ENCODE measurements around the gene SNAPC4. TPM values are rescaled to one million over a fixed set of nuclear protein-coding genes. Genes with fewer than 3 reads are reported as not detected.
"Not testable (repeated sequence)": the region's sequence is repeated elsewhere in the genome, so short reads cannot be mapped to it uniquely, and the experiment has no call there.

The SNAPC4 gene
- total RNA-seq, 2 experiments from 2014 or later = 9.4 to 10.8 TPM

- no peak for DNase-seq
- Mint-ChIP-seq H3K36me3 (ENCODE audit: low read depth) (peaks cover 45% of the 10 kb centered on the region), H3K27me3 (no peaks in the 10 kb centered on the region), H3K27ac (peak overlapping the region; percentile 93), H3K9me3 (no peaks in the 10 kb centered on the region), H3K4me1 (peaks cover 45% of the 10 kb centered on the region), H3K4me3 (peak overlapping the region; percentile 87)
- ChIA-PET POLR2A (no interaction called here), CTCF (no interaction called here)
Measured at GRCh38 chr9:136411378-136411777, 11.4 kb upstream of the SNAPC4 start.

- POLR2A ChIA-PET = no interaction called here
- peak within 1 kb of the TSS; percentile 87 for H3K4me3 Mint-ChIP-seq
- H3K9me3 Mint-ChIP-seq = no peaks in the 10 kb centered on the region
- DNase-seq = peak; percentile 95
- CTCF ChIA-PET = interaction anchor here (0.6 to 1.9 kb wide), 6 partner anchors 10 to 1034 kb away, joined by 3 to 9 read pairs (median 4); partner anchors contain the start of genes DNLZ and SNAPC4
- H3K36me3 Mint-ChIP-seq (ENCODE audit: low read depth) = peaks cover 44% of the 10 kb centered on the region
- H3K27me3 Mint-ChIP-seq = no peaks in the 10 kb centered on the region
- peaks cover 48% of the 10 kb centered on the region for H3K4me1 Mint-ChIP-seq
- H3K27ac Mint-ChIP-seq = peak within 1 kb of the TSS; percentile 93
Measured at GRCh38 chr9:136410500-136411287, 10.7 kb upstream of the SNAPC4 start, which contains the start of the genes ENTR1 and PMPCA. TSS of gene ENTR1 (minus strand) at chr9:136410614. CDS start at chr9:136410397, 217 bp downstream. TSS of gene PMPCA (plus strand) at chr9:136410658. CDS start at chr9:136410669, 11 bp downstream.

GRCh38 chr9:136409557-136410455, 9.8 kb upstream of the SNAPC4 start:
- Mint-ChIP-seq H3K9me3 (no peaks in the 10 kb centered on the region), H3K27me3 (no peaks in the 10 kb centered on the region), H3K27ac (peak overlapping the region; percentile 92), H3K36me3 (ENCODE audit: low read depth) (peaks cover 51% of the 10 kb centered on the region), H3K4me3 (peak overlapping the region; percentile 85), H3K4me1 (peaks cover 57% of the 10 kb centered on the region)
- POLR2A ChIA-PET = interaction anchor here (0.6 kb wide), 2 partner anchors 45 to 265 kb away, joined by 3 read pairs; no protein-coding TSS in a partner anchor
- CTCF ChIA-PET = interaction anchor here (0.6 to 1.9 kb wide), 8 partner anchors 9 to 1035 kb away, joined by 3 to 9 read pairs (median 4); partner anchors contain the start of genes DNLZ and SNAPC4
- peak; percentile 35 for DNase-seq

- Mint-ChIP-seq H3K4me1 (peaks cover 69% of the 10 kb centered on the region), H3K9me3 (no peaks in the 10 kb centered on the region), H3K4me3 (no peak overlapping the region), H3K27ac (peak overlapping the region; percentile 17), H3K27me3 (no peaks in the 10 kb centered on the region), H3K36me3 (ENCODE audit: low read depth) (peaks cover 52% of the 10 kb centered on the region)
- CTCF ChIA-PET = interaction anchor here (0.6 kb wide), 1 partner anchor 29 kb away, joined by 3 read pairs; no protein-coding TSS in a partner anchor
- DNase-seq = no peak
- POLR2A ChIA-PET = no interaction called here
Measured at GRCh38 chr9:136407911-136408310, 7.9 kb upstream of the SNAPC4 start.

- H3K27ac Mint-ChIP-seq, H3K4me3 Mint-ChIP-seq, POLR2A ChIA-PET, H3K27me3 Mint-ChIP-seq, H3K9me3 Mint-ChIP-seq, DNase-seq: not testable (repeated sequence)
- Mint-ChIP-seq H3K36me3 (ENCODE audit: low read depth) (peaks cover 54% of the 10 kb centered on the region), H3K4me1 (peaks cover 72% of the 10 kb centered on the region)
- CTCF ChIA-PET = interaction anchor here (1.3 to 2.3 kb wide), 2 partner anchors 44 to 222 kb away, joined by 3 to 17 read pairs; partner anchors contain the start of gene DNLZ
Measured at GRCh38 chr9:136407061-136407460, 7.1 kb upstream of the SNAPC4 start.

- Mint-ChIP-seq H3K36me3 (ENCODE audit: low read depth) (peaks cover 54% of the 10 kb centered on the region), H3K4me1 (peaks cover 69% of the 10 kb centered on the region)
- CTCF ChIA-PET = interaction anchor here (0.6 to 2.3 kb wide), 2 partner anchors 43 to 52 kb away, joined by 3 to 17 read pairs; partner anchors contain the start of gene DNLZ
- DNase-seq, H3K9me3 Mint-ChIP-seq, H3K4me3 Mint-ChIP-seq, H3K27me3 Mint-ChIP-seq, POLR2A ChIA-PET, H3K27ac Mint-ChIP-seq: not testable (repeated sequence)
Measured at GRCh38 chr9:136405904-136406303, 5.9 kb upstream of the SNAPC4 start.

GRCh38 chr9:136405481-136405880, 5.5 kb upstream of the SNAPC4 start:
- H3K27ac Mint-ChIP-seq = no peak overlapping the region
- H3K9me3 Mint-ChIP-seq = no peaks in the 10 kb centered on the region
- ChIA-PET POLR2A (no interaction called here), CTCF (interaction anchor here (2.3 kb wide), 1 partner anchor 42 kb away, joined by 17 read pairs; the partner anchor contains the start of gene DNLZ)
- no peaks in the 10 kb centered on the region for H3K27me3 Mint-ChIP-seq
- no peak overlapping the region for H3K4me3 Mint-ChIP-seq
- DNase-seq = no peak
- H3K36me3 Mint-ChIP-seq (ENCODE audit: low read depth) = peaks cover 54% of the 10 kb centered on the region
- peaks cover 73% of the 10 kb centered on the region for H3K4me1 Mint-ChIP-seq

- Mint-ChIP-seq H3K4me1 (peaks cover 74% of the 10 kb centered on the region), H3K9me3 (no peaks in the 10 kb centered on the region), H3K27ac (peak overlapping the region; percentile 85), H3K27me3 (no peaks in the 10 kb centered on the region), H3K36me3 (ENCODE audit: low read depth) (peaks cover 52% of the 10 kb centered on the region), H3K4me3 (peak overlapping the region; percentile 61)
- ChIA-PET POLR2A (no interaction called here), CTCF (interaction anchor here (0.8 to 2.3 kb wide), 2 partner anchors 41 kb away, joined by 3 to 17 read pairs; partner anchors contain the start of gene DNLZ)
- no peak for DNase-seq
Measured at GRCh38 chr9:136404801-136405136, 4.8 kb upstream of the SNAPC4 start.

- DNase-seq = peak; percentile 47
- H3K27me3 Mint-ChIP-seq = no peaks in the 10 kb centered on the region
- H3K9me3 Mint-ChIP-seq = no peaks in the 10 kb centered on the region
- H3K27ac Mint-ChIP-seq = peak overlapping the region; percentile 85
- peaks cover 50% of the 10 kb centered on the region for H3K36me3 Mint-ChIP-seq (ENCODE audit: low read depth)
- peaks cover 70% of the 10 kb centered on the region for H3K4me1 Mint-ChIP-seq
- POLR2A ChIA-PET = no interaction called here
- CTCF ChIA-PET = interaction anchor here (0.8 to 2.0 kb wide), 2 partner anchors 20 to 40 kb away, joined by 3 to 6 read pairs; partner anchors contain the start of gene DNLZ
- H3K4me3 Mint-ChIP-seq = peak overlapping the region; percentile 61
Measured at GRCh38 chr9:136403915-136404800, 4.2 kb upstream of the SNAPC4 start.

GRCh38 chr9:136403538-136403914, 3.6 kb upstream of the SNAPC4 start:
- Mint-ChIP-seq H3K27ac (peak overlapping the region; percentile 85), H3K4me3 (peak overlapping the region; percentile 61), H3K9me3 (no peaks in the 10 kb centered on the region), H3K27me3 (no peaks in the 10 kb centered on the region), H3K4me1 (peaks cover 70% of the 10 kb centered on the region), H3K36me3 (ENCODE audit: low read depth) (peaks cover 47% of the 10 kb centered on the region)
- ChIA-PET POLR2A (no interaction called here), CTCF (interaction anchor here (2.0 kb wide), 1 partner anchor 21 kb away, joined by 6 read pairs; no protein-coding TSS in a partner anchor)
- DNase-seq = peak; percentile 81

- Mint-ChIP-seq H3K9me3 (no peaks in the 10 kb centered on the region), H3K4me3 (no peak overlapping the region), H3K27ac (no peak overlapping the region), H3K4me1 (peaks cover 66% of the 10 kb centered on the region), H3K27me3 (no peaks in the 10 kb centered on the region), H3K36me3 (ENCODE audit: low read depth) (peaks cover 38% of the 10 kb centered on the region)
- POLR2A ChIA-PET = no interaction called here
- no peak for DNase-seq
- CTCF ChIA-PET = interaction anchor here (1.5 to 7.1 kb wide), 5 partner anchors 10 to 39 kb away, joined by 5 to 40 read pairs (median 7); partner anchors contain the start of gene DNLZ
Measured at GRCh38 chr9:136402067-136402466, 2.1 kb upstream of the SNAPC4 start.

Measured in activated CD4-positive, alpha-beta T cell treated with anti-CD3 and anti-CD28 coated beads, Interleukin-2, amount 10 ng/mL, durations not matched to agents 7 days and 5 days (primary cell).